ENCODE measurements around the gene PDAP1.
"Not testable (repeated sequence)": the region's sequence is repeated elsewhere in the genome, so short reads cannot be mapped to it uniquely, and the experiment has no call there.

Gene PDAP1

DNA sequence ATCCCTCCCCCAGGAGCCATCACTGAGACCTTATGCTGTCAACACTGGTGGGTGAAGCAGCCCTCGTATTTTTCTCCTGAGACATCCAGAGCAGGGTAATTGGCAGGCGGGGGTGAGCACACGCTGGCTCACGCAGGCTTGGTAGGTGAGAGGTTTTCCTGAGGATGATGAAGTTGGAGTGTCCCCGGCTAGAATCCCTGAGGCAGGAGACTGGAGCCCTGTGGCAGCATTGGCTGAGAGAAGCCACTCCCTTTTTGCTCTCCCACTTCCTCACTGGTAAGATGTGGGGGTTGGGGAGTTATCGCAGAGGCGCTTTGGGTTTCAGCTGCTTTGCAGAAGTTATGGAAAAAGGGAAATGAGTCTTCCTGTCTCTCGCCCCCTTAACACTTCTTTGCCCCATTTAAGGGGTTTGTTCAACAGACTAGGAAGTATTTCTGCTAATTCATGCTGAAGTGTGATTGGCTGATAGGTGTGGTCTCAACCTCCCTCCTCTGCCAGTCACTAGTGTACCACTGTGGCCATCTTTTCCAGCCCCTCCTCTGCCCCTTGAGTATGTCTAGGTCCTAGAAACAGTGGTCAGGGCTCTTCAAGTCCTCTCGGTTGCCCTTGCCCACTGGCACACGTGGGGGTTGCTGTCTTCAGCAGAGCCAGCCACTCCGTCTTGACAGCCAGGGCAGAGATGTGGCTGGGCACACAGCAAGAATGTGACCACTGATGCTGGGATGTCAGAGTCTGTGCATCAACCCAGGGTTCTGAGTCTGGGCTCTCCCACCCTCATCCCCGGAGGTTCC is 28.2 kb downstream of the PDAP1 start:
- ChIA-PET CTCF (no interaction called here), POLR2A (no interaction called here)
- DNase-seq (ENCODE audit: extremely low spot score), result no peak
- TF ChIP-seq NFRKB (IDR thresholded peaks at IDR 0.05) (no peak), ELF4 (IDR thresholded peaks at IDR 0.05) (no peak), FOXA1 (IDR thresholded peaks at IDR 0.05) (no peak), SUZ12 (IDR thresholded peaks at IDR 0.05) (no peak), FOXM1 (IDR thresholded peaks at IDR 0.05; ENCODE audit: borderline replicate concordance) (no peak), TARDBP (IDR thresholded peaks at IDR 0.05) (no peak), LEF1 (IDR thresholded peaks at IDR 0.05; ENCODE audit: borderline replicate concordance) (no peak), L3MBTL2 (conservative IDR thresholded peaks at IDR 0.05) (no peak), BHLHE40 (IDR thresholded peaks at IDR 0.05; ENCODE audit: borderline replicate concordance) (no peak), FOXK2 (IDR thresholded peaks at IDR 0.05) (no peak)

DNA sequence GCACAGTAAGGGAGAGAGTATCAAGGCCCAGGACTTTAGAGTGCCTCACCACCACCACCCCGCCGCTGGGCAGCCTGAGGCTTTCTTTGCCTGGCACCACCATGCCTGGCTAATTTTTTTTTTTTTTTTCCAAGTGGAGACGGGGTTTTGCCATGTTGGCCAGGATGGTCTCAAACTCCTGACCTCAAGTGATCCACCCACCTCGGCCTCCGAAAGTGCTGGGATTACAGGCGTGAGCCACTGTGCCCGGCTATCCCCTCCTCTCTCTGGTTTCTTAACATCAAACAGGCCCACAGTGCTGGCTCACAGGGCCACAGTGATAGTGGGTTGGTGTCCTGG is 28.7 kb downstream of the PDAP1 start:
- POLR2A ChIA-PET; DNase-seq (ENCODE audit: extremely low spot score); CTCF ChIA-PET: not testable (repeated sequence)

DNA sequence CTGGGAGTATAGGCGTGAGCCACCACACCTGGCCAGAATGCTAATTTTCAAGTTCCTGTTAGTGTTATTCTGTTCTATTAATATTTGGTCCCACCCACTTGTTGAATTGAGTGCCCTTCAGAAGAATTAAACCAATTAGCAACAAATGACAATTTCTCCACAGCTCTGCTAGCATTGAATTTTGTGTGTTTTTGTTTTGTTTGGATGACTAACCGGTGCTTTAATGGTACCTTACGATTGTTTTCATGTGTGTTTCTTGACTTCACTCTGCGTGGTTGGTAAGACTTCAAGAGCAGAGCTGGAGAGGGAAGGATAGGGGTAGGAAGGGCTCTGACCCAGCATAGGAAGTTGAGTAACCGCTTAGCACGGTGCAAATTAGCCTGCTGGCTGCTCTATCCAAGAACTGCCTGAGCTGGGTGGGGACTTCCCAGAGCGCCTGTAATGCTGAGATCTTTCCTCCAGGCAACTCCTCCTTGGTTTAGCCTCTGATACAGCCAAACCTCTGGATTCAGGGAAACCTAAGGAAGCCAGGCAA is 29.3 kb downstream of the PDAP1 start:
- CTCF ChIA-PET, result no interaction called here
- DNase-seq (ENCODE audit: extremely low spot score), result no peak
- TF ChIP-seq ARNT (IDR thresholded peaks at IDR 0.05), result no peak
- TF ChIP-seq SUZ12 (IDR thresholded peaks at IDR 0.05), result no peak
- TF ChIP-seq, protein P1, sequence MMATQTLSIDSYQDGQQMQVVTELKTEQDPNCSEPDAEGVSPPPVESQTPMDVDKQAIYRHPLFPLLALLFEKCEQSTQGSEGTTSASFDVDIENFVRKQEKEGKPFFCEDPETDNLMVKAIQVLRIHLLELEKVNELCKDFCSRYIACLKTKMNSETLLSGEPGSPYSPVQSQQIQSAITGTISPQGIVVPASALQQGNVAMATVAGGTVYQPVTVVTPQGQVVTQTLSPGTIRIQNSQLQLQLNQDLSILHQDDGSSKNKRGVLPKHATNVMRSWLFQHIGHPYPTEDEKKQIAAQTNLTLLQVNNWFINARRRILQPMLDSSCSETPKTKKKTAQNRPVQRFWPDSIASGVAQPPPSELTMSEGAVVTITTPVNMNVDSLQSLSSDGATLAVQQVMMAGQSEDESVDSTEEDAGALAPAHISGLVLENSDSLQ (IDR thresholded peaks at IDR 0.05), result no peak
- TF ChIP-seq FOXM1 (IDR thresholded peaks at IDR 0.05; ENCODE audit: borderline replicate concordance), result no peak
- no peak for TF ChIP-seq ZNF384 (IDR thresholded peaks at IDR 0.05)
- no peak for TF ChIP-seq FOXK2 (IDR thresholded peaks at IDR 0.05)
- no peak for TF ChIP-seq TARDBP (IDR thresholded peaks at IDR 0.05)
- no peak for TF ChIP-seq CTBP1 (IDR thresholded peaks at IDR 0.05; ENCODE audit: borderline replicate concordance)
- TF ChIP-seq LEF1 (IDR thresholded peaks at IDR 0.05; ENCODE audit: borderline replicate concordance), result no peak
- TF ChIP-seq NFRKB (IDR thresholded peaks at IDR 0.05), result no peak
- POLR2A ChIA-PET, result no interaction called here

DNA sequence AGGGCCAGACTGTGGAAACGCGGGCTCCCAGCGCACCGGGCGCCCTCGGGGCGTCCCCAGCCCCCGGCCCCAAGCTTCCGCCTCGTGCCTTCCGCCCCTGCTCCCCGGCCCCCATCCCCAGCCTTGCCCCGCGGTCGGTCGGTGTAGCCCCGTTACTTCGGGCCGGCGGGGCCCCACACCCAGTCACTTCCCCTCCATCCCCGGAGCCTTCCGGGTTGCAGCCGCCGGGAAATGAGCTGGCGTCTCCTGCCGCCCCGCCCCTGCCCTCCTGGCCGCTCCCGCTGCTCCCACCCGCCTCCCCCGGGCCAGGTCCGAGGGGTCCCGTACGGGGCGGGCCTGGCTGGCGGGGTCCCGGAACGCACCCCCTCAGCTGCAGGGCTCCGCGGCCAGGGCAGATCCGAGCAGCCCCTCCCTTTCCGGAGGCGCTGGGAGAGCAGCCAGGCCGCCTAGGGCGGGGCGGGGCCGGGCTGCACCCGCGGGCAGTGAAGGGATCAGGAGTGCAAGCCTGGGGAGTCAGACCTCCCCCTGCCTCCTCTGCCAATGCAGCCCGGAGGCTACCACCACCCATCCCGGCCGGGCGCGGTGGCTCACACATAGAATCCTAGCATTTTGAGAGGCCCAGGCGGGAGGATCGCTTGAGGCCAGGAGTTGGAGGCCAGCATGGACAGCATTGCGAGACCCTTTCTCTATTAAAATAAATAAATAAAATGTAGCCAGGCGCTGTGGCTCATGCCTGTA is 33.2 kb downstream of the PDAP1 start:
- peak; percentile 68 for DNase-seq (ENCODE audit: extremely low spot score)
- CTCF ChIA-PET, result no interaction called here
- TF ChIP-seq FOXK2 (IDR thresholded peaks at IDR 0.05) (no peak), CTBP1 (IDR thresholded peaks at IDR 0.05; ENCODE audit: borderline replicate concordance) (no peak), FOXA1 (IDR thresholded peaks at IDR 0.05) (no peak), NFRKB (IDR thresholded peaks at IDR 0.05) (no peak), ZNF384 (IDR thresholded peaks at IDR 0.05) (no peak), TARDBP (IDR thresholded peaks at IDR 0.05) (no peak)
- POLR2A ChIA-PET, result interaction anchor here (0.7 to 1.0 kb wide), 2 partner anchors 32 to 34 kb away, joined by 4 to 8 read pairs; partner anchors contain the start of genes BUD31 and PDAP1

DNA sequence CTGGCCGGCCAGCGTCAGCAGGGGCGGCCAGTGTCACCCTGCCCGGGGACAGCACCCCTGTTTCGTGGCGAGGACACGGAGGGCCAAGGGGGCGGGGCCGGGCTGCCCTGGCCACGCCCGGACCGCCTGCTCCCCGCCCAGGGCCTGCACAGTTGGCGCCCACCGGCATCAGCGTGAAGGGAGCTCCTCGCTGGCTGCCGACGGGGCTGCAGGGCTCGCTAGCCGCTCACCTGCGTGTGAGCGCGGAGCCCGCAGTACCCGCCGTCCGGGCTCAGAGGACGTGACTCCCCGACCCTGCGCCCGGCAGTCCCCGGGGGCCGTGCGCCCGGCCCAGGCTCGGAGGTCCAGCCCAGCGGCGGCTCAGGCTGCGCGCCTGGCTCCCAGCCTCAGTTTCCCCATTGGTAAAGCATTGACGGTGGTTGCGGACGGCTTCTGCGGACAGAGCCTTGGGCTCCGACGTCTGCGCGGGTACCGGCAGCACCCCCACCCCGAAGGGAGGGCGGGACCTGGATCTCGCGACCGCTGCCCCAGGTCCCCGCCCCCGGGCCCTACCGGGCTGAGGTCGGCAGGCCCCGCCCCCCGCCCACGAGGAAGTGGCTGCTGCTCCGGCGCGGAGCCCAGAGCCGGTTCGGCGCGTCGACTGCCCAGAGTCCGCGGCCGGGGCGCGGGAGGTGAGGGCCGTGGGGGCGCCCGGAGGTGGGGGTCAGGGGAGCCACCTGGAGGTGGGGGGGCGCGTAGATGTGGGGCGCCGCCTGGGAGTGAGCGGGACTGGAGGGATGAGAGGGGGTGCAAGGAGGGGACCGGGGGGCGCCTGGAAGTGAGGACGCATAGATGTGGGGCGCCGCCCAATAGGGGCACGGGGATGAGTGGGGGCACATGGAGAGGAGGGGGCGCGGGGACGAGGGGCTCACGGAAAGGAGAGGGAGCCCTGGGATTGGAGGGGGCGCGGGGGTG is 34.0 kb downstream of the PDAP1 start, which contains the start of gene ARPC1B:
TSS of gene ARPC1B (plus strand) at position 620 of the 954 bp plus-strand sequence. CDS start 10,985 bp downstream, outside the sequence.
- TF ChIP-seq LEF1 (IDR thresholded peaks at IDR 0.05; ENCODE audit: borderline replicate concordance) (no peak), ELF4 (IDR thresholded peaks at IDR 0.05) (no peak), ZNF384 (IDR thresholded peaks at IDR 0.05) (no peak), TARDBP (IDR thresholded peaks at IDR 0.05) (no peak), FOXA1 (IDR thresholded peaks at IDR 0.05) (no peak), FOXK2 (IDR thresholded peaks at IDR 0.05) (no peak), FOXM1 (IDR thresholded peaks at IDR 0.05; ENCODE audit: borderline replicate concordance) (no peak)
- peak; percentile 89 for DNase-seq (ENCODE audit: extremely low spot score)
- CTCF ChIA-PET, result no interaction called here
- POLR2A ChIA-PET, result interaction anchor here (0.6 to 1.4 kb wide), 2 partner anchors 34 to 49 kb away, joined by 3 read pairs; partner anchors contain the start of genes ARPC1A, BUD31 and PDAP1

DNA sequence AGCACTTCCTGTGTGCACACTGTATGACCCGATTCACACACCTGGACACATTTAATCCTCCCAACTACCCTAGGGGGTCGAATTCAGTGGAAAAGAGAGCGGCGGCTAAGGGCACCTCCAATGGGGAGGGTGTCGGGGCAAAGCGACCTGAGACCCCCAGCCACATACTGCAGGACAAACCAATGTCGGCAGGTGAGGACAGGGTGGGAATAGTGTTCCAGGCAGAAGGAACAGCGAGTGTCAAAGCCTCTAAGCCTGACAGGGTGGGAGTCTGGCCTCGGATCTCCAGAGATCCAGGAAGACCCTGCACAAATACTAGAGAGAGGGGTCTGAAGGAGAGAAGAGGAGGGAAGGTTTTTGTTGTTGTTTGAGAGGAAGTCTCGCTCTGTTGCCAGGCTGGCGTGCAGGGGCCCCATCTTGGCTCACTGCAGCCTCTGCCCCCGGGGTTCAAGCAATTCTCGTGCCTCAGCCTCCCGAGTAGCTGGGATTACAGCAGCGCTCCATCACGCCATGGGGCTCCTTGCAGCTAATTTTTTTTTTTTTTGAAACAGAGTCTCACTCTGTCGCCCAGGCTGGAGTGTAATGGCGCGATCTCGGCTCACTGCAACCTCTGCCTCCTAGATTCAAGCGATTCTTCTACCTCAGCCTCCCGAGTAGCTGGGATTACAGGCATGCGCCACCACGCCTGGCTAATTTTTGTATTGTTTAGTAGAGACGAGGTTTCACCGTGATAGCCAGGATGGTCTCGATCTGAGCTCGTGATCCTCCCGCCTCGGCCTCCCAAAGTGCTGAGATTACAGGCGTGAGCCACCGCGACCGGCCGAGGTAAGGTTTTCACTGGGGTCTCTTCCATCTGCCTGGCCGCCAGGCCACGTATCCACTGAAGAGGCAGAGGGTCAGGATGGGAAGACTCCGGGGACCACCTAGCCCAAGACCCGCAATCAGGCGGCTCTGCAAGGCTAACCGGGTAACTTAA is 35.0 kb downstream of the PDAP1 start:
- DNase-seq (ENCODE audit: extremely low spot score), result no peak
- CTCF ChIA-PET, result no interaction called here
- POLR2A ChIA-PET, result interaction anchor here (0.6 to 1.4 kb wide), 3 partner anchors 35 to 48 kb away, joined by 3 to 5 read pairs (median 3); partner anchors contain the start of genes ARPC1A, BUD31 and PDAP1
- TF ChIP-seq ARNT (IDR thresholded peaks at IDR 0.05), result no peak

Measured in HEK293T (cell line).